IPS-11a (cell line): ENCODE measurements around the gene SLC26A2.
"Not testable (repeated sequence)": the region's sequence is repeated elsewhere in the genome, so short reads cannot be mapped to it uniquely, and the experiment has no call there.

ENCODE experiments used
- H3K4me3 ChIP-seq: one replicate; pipeline ENCODE4 v1.5.1; 2013; ENCODE audit warnings: low read depth, low read length, control low read depth

SLC26A2 gene

DNA sequence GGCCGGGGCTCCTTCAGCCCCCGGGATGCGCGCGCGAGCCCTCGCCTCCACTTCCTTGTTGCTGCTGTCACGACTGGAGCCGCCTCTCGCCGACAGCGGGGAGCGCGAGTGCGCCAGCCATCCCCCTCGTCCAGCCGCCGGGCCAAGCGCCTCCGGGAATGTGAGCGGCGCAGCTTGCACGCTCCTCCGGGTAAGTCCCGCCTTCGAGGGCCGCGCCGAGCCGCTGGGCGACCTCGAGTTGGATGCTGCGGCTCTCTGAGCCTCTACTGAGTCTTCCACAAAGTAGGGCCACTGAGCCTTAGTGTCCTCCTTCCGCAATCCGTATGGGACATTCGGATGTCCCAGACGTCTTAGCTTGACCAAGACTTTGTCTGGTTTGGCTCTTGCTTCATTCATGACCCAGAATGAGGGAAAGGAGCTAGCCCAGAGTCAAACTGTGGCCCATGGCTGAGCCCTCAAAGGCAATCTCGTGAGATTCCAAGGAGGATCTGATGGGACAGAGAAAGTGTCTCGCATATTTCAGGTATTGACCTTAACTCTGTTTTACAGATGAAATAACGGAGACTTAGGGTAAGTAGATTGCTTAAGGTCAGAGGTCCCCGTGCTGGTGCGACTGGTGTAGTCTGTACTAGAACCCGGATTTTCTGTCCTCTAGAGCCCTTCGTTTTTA, 40.6 kb downstream of the SLC26A2 start:
- peak overlapping the region; percentile 84 for H3K4me3 ChIP-seq

DNA sequence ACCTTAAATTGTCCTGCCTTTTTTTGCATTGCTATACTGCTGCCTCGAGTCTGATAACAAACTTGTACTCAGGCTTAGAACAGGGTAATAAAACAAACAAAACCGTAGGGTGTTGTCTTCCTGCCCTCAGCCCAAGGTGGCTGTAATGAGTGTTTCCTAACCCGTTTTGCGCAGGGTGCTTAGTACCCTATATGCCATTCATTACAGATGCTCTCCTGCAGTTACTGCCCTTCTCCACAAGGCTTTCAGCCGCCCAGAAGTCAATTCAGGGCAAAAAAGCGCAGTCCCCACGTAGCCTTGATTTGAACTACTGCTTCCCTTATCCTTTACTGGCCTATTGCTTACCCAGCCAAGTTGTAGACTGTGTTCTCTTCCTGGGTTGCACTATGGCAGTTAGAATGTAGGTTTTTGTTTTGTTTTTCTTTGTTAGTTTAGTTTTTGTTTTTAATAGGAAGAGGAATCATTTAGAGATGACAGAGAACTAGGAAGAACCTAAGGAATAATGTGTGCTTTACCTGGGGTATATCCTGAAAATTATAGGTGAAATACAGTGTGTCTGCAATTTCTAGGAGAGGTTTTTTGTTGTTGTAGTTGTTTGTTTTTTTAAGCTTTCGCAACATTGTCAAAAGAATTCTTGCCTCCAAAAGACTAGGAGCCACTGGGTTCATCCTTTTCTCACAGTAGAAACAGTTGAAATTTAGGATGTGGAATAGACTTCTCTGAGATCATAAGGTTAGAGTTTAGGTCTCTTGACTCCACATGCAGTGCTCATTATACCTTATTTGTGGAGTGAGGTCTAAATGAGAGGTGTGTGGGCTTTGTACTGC, 41.3 kb downstream of the SLC26A2 start:
- peak overlapping the region; percentile 84 for H3K4me3 ChIP-seq

DNA sequence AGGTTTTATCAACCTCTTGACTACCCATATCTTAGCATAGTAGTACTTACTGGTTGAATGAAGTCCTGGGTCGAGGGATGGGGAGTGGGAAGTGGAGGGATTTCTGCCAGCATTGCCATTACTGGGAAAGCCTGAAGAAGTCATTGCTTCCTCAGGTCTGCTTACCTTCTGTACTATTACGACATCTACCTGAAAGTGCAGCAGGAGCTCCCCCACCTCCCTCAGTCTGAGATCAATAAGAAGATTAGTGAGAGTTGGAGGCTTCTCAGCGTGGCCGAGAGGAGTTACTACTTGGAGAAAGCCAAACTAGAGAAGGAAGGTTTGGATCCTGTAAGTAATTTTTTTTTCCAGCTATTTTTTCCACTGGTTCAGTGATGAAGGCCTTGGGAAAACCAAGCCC, 45.8 kb downstream of the SLC26A2 start:
- no peak overlapping the region for H3K4me3 ChIP-seq

GRCh38 chr5:150007050-150007449, 46.5 kb downstream of the SLC26A2 start:
- no peak overlapping the region for H3K4me3 ChIP-seq

DNA sequence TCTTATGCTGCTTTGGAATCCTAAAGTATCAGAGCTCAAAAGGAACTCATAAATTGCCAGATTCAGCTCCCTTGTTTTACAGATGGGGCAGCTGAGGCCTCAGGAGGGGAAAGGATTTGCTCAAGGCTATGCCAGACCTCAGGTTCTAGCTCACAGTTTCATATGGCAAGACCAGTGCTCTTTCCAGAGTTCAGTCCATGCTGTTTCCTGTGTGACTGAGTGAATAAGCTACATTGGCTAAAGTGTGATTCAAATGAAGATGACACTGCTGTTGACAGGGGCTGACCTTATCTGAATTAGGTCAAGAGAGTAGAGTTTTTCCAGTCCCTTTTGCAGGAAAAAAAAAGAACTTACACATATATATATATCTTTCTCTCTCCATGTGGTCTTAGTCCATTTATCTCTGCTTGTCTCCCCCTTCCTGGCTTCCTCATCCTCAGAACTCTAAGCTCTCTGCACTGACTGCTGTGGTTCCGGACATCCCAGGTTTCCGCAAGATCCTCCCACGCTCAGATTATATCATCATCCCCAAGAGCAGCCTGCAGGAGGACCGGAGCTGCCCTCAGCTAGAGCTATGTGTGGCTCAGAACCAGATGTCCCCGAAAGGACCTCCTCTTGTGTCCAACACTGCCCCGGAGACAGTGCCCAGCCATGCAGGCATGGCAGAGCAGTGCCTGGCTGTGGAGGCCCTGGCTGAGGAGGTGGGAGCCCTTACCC, 49.3 kb downstream of the SLC26A2 start:
- H3K4me3 ChIP-seq, result no peak overlapping the region

GRCh38 chr5:150013931-150014330, 53.4 kb downstream of the SLC26A2 start:
- no peak overlapping the region for H3K4me3 ChIP-seq

- H3K4me3 ChIP-seq, result no peak overlapping the region
Observed at GRCh38 chr5:150014456-150014855, 53.9 kb downstream of the SLC26A2 start.

- H3K4me3 ChIP-seq, result no peak overlapping the region
Observed at GRCh38 chr5:150015415-150015814, 54.9 kb downstream of the SLC26A2 start.

GRCh38 chr5:150016537-150016936, 56.0 kb downstream of the SLC26A2 start:
- no peak overlapping the region for H3K4me3 ChIP-seq

DNA sequence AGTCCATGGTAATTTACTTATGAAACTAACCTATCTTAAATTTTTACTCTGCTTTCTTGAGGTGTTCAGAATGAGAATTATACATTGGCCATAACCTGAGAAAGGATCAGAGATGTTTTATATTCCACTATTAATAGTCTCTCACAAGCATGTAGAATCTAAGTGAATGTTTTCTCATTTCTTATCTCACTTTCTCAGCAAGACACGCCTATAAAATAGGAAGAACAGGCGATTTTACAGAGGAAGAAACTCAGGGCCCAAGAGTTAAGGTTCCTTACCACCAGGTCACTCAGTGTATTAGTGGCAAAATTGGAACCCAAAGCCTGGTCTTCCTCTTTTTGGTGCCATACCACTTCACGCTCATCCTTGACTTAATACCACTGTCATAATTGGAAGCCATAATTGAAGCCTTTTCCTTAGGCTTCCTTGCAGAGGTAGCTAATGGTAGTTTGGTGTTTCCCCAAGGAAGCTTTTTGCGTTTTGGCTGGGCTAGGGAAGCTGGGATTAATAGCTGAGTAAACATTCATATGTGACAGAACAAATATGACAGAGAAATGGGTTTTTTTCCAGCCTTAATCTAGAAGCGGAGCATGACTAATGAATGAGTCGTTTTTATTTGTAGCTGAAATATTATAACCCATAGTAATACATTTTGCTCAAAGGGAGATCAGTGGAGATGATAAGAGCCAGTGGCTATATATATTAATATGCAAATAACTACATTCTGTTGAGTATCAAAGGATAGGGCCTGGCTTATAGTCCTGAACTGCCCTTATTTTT, 56.9 kb downstream of the SLC26A2 start:
- no peak overlapping the region for H3K4me3 ChIP-seq

DNA sequence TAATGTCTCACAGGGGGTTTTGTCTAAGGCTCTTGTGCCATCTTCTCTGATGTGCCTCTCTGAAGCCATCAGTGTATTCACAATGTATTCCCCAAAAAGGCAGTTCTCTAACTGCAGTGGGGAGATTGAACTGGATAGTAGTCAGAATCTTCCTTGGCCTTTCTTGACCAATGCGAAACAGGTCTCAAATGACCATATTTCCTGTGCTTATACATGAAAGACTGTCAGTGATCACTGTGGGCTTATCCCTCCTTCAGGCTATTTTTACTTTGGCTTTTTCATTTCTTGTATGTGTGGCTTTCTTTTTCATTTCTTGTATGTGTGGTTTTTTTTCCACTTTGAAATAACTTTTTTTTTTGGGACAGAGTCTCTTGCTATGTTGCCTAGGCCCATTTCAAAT, 59.7 kb downstream of the SLC26A2 start:
- H3K4me3 ChIP-seq, result no peak overlapping the region

- no peak overlapping the region for H3K4me3 ChIP-seq
Observed at GRCh38 chr5:150021491-150022157, 61.1 kb downstream of the SLC26A2 start.

GRCh38 chr5:150022158-150022531, 61.6 kb downstream of the SLC26A2 start:
- no peak overlapping the region for H3K4me3 ChIP-seq

DNA sequence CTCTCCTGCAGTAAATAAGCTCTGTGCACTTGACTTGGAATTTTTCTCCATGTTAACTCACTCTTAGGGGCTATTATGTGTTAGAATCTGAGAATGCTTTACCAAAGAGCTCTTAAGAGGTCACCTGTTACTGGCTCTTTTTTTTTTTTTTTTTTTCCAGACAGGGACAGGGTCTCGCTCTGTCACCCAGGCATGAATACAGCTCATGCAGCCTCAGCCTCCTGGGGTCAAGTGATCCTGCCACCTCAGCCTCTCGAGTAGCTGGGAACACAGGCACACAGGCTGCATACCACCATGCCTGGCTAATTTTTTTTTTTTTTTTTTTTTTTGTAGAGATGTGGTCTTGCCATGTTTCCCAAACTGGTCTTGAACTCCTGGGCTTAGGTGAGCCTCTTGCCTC, 62.1 kb downstream of the SLC26A2 start:
- no peak overlapping the region for H3K4me3 ChIP-seq

DNA sequence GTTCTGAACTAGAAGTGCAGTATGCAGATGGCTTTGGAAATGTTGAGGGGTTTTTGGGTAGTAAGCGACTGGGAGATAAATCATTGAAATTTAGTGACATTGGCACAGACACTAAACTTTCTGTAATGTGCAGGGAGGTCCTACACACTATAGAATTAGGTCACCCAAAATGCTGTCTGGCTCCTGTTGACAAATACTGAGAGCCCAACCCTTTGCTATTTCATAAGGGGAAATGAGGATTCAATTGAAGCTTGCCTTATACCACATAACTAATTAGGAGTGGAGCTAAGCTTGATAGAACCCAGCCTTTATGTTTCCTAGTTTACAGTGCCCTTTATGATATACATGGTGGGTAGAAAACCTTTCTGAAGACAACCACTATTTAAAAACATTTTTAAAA, 62.6 kb downstream of the SLC26A2 start:
- no peak overlapping the region for H3K4me3 ChIP-seq

GRCh38 chr5:150024346-150024984, 63.9 kb downstream of the SLC26A2 start:
- H3K4me3 ChIP-seq, result no peak overlapping the region

- H3K4me3 ChIP-seq, result no peak overlapping the region
Observed at GRCh38 chr5:150026682-150027172, 66.2 kb downstream of the SLC26A2 start.

- H3K4me3 ChIP-seq, result not testable (repeated sequence)
Observed at GRCh38 chr5:150028047-150028446, 67.5 kb downstream of the SLC26A2 start.

DNA sequence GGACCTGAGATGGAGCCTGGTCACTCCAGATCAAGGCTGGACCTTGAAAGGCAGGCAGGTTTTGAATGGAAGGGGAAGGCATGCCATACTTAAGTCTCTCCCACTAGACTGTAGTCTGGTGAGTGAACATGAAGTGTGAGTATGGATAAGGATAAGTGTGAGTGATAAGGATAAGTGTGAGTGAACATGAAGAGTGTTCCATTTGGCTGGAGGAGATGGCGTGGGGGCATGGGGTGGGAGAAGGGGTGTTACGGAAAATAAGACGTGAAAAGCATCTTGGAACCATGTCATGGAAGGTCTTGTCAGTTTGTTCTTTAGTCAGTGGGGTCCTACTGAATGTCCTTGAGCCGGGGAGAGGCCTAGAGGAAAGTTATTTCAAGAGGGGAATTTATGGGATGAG, 72.8 kb downstream of the SLC26A2 start:
- H3K4me3 ChIP-seq, result no peak overlapping the region

DNA sequence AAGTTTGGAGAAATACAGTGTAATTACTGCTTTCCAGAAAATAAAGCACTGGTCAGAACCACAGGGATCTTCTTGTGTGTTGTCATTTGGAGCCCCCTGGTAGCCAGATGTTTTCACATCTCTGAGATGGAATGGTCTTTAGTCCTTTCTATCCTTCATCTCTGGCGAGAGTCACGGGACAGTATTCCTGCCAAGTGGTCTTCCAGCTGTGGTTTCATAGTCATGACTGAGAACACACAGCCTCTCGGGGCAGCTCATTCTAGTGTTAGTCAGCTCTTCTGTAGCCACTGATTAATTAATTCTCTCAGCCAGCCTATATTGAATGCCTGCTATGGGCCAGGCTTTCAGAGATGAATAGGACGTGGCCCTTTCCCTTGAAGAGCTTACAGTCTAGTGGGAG, 74.1 kb downstream of the SLC26A2 start:
- no peak overlapping the region for H3K4me3 ChIP-seq
